Astrocyte (in vitro differentiated cells and primary cell): ENCODE data around the gene L3MBTL2.

Experiments
- CTCF ChIP-seq: IDR thresholded peaks from 2 replicates; pipeline ENCODE4 v1.5.1; 2011; ENCODE audit warnings: low read depth, mild to moderate bottlenecking, inconsistent platforms, low read length, moderate library complexity; ENCODE audit not compliant: insufficient read depth
- EZH2 ChIP-seq: IDR thresholded peaks from 2 replicates; pipeline ENCODE4 v1.6.1; 2012; ENCODE audit warnings: mild to moderate bottlenecking, low read length, inconsistent platforms; ENCODE audit not compliant: insufficient read depth

GRCh38 chr22:41230401-41230785 lies 25.3 kb downstream of the L3MBTL2 start:
- TF ChIP-seq CTCF: no peak
- no peak for TF ChIP-seq EZH2
